CD4-positive, CD25-positive, alpha-beta regulatory T cell (primary cell): ENCODE measurements around the gene BPIFA3. TPM values are rescaled to one million over a fixed set of nuclear protein-coding genes. Genes with fewer than 3 reads are reported as not detected.

Source experiments
- ATAC-seq, 2 donors: fragments of 150-1000 bp; cut with Tn5 transposase; one replicate each; pipeline ENCODE4 v1.10.0; 2021; ENCODE audit warnings: low read depth in 2 of 2, moderate number of reproducible peaks in 2 of 2, moderate library complexity in 1 of 2
- DNase-seq, 3 donors: peaks; one replicate each; pipeline versions ENCODE4 v3.0.0 to v3.0.0-alpha.2; 2012 to 2022; ENCODE audit warnings: mixed read lengths in 1 of 3
- H3K27ac ChIP-seq: one replicate; pipeline ENCODE4 v1.7.0; 2013; ENCODE audit warnings: mild to moderate bottlenecking, low read length; ENCODE audit not compliant: insufficient read depth, poor library complexity, severe bottlenecking
- H3K27me3 ChIP-seq: one replicate; pipeline ENCODE4 v1.7.0; 2013; ENCODE audit warnings: low read length; ENCODE audit not compliant: control insufficient read depth, insufficient read depth
- H3K36me3 ChIP-seq: one replicate; pipeline ENCODE4 v1.7.0; 2013; ENCODE audit warnings: mild to moderate bottlenecking, low read length, moderate library complexity; ENCODE audit not compliant: control insufficient read depth, insufficient read depth
- H3K4me1 ChIP-seq: 2 replicates; pipeline ENCODE4 v1.7.0; 2013; ENCODE audit warnings: mild to moderate bottlenecking, low read length; ENCODE audit not compliant: insufficient read depth, control insufficient read depth, poor library complexity, severe bottlenecking
- H3K4me3 ChIP-seq: one replicate; pipeline ENCODE4 v1.7.0; 2013; ENCODE audit warnings: low read depth, mild to moderate bottlenecking, low read length, moderate library complexity
- H3K9me3 ChIP-seq, 2 experiments: 1 replicate in 1 of 2; 2 replicates in 1 of 2; pipeline ENCODE4 v1.7.0; 2013; ENCODE audit warnings: low read length in 2 of 2, mild to moderate bottlenecking in 1 of 2, moderate library complexity in 1 of 2; ENCODE audit not compliant: control insufficient read depth in 2 of 2
- H3K27ac Mint-ChIP-seq, 3 donors: one replicate each; pipeline ENCODE4 v1.8.0; 2020 to 2022; ENCODE audit warnings: mild to moderate bottlenecking in 3 of 3, mixed read lengths in 3 of 3, moderate library complexity in 2 of 3
- H3K27me3 Mint-ChIP-seq: one replicate; pipeline ENCODE4 v1.8.0; 2022; ENCODE audit warnings: mild to moderate bottlenecking, mixed read lengths
- H3K36me3 Mint-ChIP-seq: one replicate; pipeline ENCODE4 v1.8.0; 2020; ENCODE audit warnings: mixed read lengths
- H3K4me1 Mint-ChIP-seq, 4 donors: one replicate each; pipeline ENCODE4 v1.8.0; 2020 to 2022; ENCODE audit warnings: mixed read lengths in 4 of 4, mild to moderate bottlenecking in 1 of 4
- H3K4me3 Mint-ChIP-seq, 4 donors: one replicate each; pipeline ENCODE4 v1.8.0; 2020 to 2022; ENCODE audit warnings: mild to moderate bottlenecking in 4 of 4, mixed read lengths in 4 of 4, moderate library complexity in 3 of 4
- H3K9me3 Mint-ChIP-seq, 7 donors: one replicate each; pipeline ENCODE4 v1.8.0; 2020 to 2022; ENCODE audit warnings: mixed read lengths in 7 of 7, mild to moderate bottlenecking in 3 of 7, moderate library complexity in 2 of 7
- polyA plus RNA-seq, 4 donors: library from polyadenylated mRNA; unstranded; fragments of 300-500 nt; fragmentation: Illumina TruSeq; gene quantifications; one replicate each; pipeline ENCODE4 v1.2.3, GENCODE V29; 2021
- total RNA-seq: library from RNA; stranded (reverse); gene quantifications from one replicate; pipeline ENCODE4 v1.2.3, GENCODE V29; 2022

BPIFA3 gene
- total and polyA plus RNA-seq, 5 donors from 2014 or later: not detected

- H3K4me3 Mint-ChIP-seq: no peak overlapping the region
- H3K36me3 ChIP-seq: no peaks in the 10 kb centered on the region
- H3K36me3 Mint-ChIP-seq: no peaks in the 10 kb centered on the region
- H3K27ac Mint-ChIP-seq: no peak overlapping the region
- H3K9me3 Mint-ChIP-seq: peaks cover 0 to 3% (median 0%) of the 10 kb centered on the region in 7 donors
- no peak overlapping the region for H3K4me3 ChIP-seq
- DNase-seq (no peak), ATAC-seq (no peak)
- H3K27me3 Mint-ChIP-seq: peaks cover 25% of the 10 kb centered on the region
- no peak overlapping the region for H3K27ac ChIP-seq
- H3K27me3 ChIP-seq: peaks cover 13% of the 10 kb centered on the region
- no peaks in the 10 kb centered on the region for H3K4me1 Mint-ChIP-seq
- H3K4me1 ChIP-seq: no peaks in the 10 kb centered on the region
- H3K9me3 ChIP-seq: no peaks in the 10 kb centered on the region
Observed at GRCh38 chr20:33267701-33268100, 50.5 kb downstream of the BPIFA3 start.

DNA sequence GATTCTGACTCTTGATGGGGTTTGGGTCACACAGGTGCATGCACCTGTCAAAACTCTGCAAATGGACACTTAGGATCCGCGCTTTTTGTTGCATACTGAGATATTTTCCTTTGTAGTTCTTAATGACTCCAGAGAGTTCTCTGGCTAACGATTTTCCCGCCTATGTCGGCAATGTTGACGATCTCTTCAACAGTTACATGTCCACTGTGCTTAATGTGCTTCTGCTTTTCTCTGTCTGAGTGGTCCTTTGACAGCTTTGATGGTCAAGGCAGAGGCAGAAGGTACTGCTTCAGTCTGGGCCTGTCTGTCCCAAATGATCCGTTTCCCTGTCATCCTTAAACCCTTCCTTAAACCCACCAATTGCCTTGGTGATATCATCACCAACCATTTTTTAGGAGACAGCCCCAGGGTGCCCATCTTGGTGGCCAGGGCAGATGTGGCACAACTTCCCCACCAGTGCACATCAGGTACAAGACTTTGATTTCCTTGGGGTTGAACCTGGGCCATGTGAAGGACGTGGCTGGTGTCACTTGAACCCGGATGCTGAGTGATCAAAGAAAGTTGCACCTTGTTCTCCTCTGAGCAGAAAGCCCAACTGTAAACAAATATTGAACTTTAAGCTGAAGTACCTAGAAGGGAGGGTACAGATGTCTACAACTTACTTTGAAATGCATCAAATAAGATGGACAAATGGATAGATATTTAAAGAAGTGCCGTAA is 55.2 kb downstream of the BPIFA3 start:
- no peaks in the 10 kb centered on the region for H3K36me3 Mint-ChIP-seq
- Histone ChIP-seq H3K4me3 (no peak overlapping the region), H3K9me3 (no peaks in the 10 kb centered on the region), H3K27me3 (peaks cover 5% of the 10 kb centered on the region), H3K4me1 (no peaks in the 10 kb centered on the region), H3K27ac (no peak overlapping the region), H3K36me3 (no peaks in the 10 kb centered on the region)
- peaks cover 19% of the 10 kb centered on the region for H3K27me3 Mint-ChIP-seq
- DNase-seq (no peak), ATAC-seq (no peak)
- no peak overlapping the region for H3K27ac Mint-ChIP-seq
- peaks cover 0 to 2% (median 0%) of the 10 kb centered on the region in 7 donors for H3K9me3 Mint-ChIP-seq
- H3K4me3 Mint-ChIP-seq: no peak overlapping the region
- H3K4me1 Mint-ChIP-seq: no peaks in the 10 kb centered on the region

DNA sequence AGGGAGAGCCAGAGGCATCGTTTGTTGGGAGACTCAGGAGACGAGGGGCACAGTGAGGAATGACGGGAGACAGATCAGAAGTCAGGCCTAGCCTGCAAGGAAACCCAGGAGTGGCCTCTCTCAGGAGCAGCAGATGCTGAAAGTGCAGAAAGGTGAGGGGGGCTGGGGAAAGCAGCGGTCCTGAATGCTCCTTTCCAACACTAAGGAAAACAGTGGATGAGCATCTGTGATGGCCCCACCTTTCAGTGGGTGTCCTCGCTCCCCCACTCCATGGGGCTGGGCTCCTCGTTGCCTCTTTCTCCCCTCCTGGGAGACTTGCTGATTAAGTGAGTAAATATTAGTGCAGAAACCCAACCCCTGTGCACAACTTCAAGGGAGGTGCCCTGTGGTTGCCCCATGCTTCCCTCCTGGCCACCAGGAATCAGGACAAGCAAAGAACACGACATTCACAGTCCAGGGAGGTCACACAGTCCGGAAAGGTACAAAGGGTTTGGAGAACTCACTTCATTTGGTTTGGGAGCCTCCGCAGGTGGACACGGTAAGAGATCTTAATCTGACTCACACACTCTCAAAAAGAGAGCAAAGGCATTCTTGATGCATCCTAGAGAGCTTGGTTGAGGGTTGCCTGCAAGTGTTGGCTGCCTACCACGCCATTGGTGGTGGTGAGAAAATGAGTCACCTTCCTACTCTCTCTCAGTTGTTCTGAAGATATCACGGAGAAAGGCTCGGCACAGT is 56.1 kb downstream of the BPIFA3 start:
- H3K36me3 Mint-ChIP-seq: no peaks in the 10 kb centered on the region
- Histone ChIP-seq H3K36me3 (no peaks in the 10 kb centered on the region), H3K9me3 (no peaks in the 10 kb centered on the region), H3K27ac (no peak overlapping the region), H3K4me3 (no peak overlapping the region), H3K4me1 (no peaks in the 10 kb centered on the region), H3K27me3 (peaks cover 5% of the 10 kb centered on the region)
- ATAC-seq (no peak), DNase-seq (no peak)
- peaks cover 9% of the 10 kb centered on the region for H3K27me3 Mint-ChIP-seq
- H3K4me1 Mint-ChIP-seq: no peaks in the 10 kb centered on the region
- H3K9me3 Mint-ChIP-seq: peaks cover 0 to 2% (median 0%) of the 10 kb centered on the region in 7 donors
- no peak overlapping the region for H3K4me3 Mint-ChIP-seq
- no peak overlapping the region for H3K27ac Mint-ChIP-seq

DNA sequence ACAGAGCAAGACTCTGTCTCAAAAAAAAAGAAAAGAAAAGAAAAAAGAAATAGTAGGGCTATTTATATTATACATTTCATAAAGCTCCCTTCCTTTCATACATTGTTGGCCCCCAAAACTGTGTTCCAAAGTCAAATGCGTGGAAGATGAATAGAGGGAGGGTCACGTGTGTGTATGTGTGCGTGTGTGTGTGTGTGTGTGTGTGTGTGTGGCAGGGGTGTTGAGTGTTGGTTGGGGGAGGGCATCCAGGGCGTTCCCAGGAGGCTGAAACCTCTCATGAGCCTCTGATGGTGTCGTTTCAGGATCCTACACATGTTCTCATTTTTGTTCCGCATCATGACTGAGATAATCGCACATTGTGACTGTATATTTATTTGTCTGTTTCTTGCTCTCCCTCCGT is 58.1 kb downstream of the BPIFA3 start:
- Mint-ChIP-seq H3K27me3 (peaks cover 9% of the 10 kb centered on the region), H3K27ac (no peak overlapping the region), H3K36me3 (no peaks in the 10 kb centered on the region), H3K9me3 (peaks cover 0 to 2% (median 0%) of the 10 kb centered on the region in 7 donors), H3K4me3 (no peak overlapping the region), H3K4me1 (no peaks in the 10 kb centered on the region)
- H3K9me3 ChIP-seq: no peaks in the 10 kb centered on the region
- DNase-seq (no peak), ATAC-seq (no peak)
- no peaks in the 10 kb centered on the region for H3K27me3 ChIP-seq
- no peaks in the 10 kb centered on the region for H3K4me1 ChIP-seq
- no peaks in the 10 kb centered on the region for H3K36me3 ChIP-seq
- H3K27ac ChIP-seq: no peak overlapping the region
- H3K4me3 ChIP-seq: no peak overlapping the region

DNA sequence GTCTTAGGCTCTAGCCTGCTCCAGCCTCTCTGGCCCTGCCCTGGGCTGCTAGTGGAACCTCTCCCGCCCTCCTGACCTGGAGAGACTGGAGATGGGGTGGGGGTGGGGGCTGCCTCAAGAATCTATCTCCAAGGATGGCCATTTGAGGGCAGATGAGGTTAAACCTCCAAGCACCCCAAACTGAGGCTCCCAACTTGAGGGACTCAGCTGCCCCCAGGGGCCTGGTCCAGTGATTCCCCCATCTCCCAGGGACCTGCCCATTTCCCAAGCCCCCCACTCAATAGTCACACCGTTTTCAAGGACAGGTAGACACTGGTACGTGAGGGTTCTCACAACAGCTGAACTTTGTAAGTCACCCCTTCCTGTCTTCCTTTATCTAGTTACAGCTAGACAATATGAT is 58.7 kb downstream of the BPIFA3 start:
- no peaks in the 10 kb centered on the region for H3K36me3 Mint-ChIP-seq
- Histone ChIP-seq H3K36me3 (no peaks in the 10 kb centered on the region), H3K9me3 (no peaks in the 10 kb centered on the region), H3K4me3 (no peak overlapping the region), H3K27me3 (no peaks in the 10 kb centered on the region), H3K27ac (no peak overlapping the region), H3K4me1 (no peaks in the 10 kb centered on the region)
- H3K27ac Mint-ChIP-seq: no peak overlapping the region
- no peak overlapping the region for H3K4me3 Mint-ChIP-seq
- DNase-seq: no peak
- no peak for ATAC-seq
- H3K9me3 Mint-ChIP-seq: peaks cover 0 to 2% (median 0%) of the 10 kb centered on the region in 7 donors
- peaks cover 9% of the 10 kb centered on the region for H3K27me3 Mint-ChIP-seq
- H3K4me1 Mint-ChIP-seq: no peaks in the 10 kb centered on the region

- Histone ChIP-seq H3K4me1 (no peaks in the 10 kb centered on the region), H3K9me3 (no peaks in the 10 kb centered on the region), H3K27ac (no peak overlapping the region), H3K4me3 (no peak overlapping the region), H3K27me3 (no peaks in the 10 kb centered on the region), H3K36me3 (no peaks in the 10 kb centered on the region)
- H3K9me3 Mint-ChIP-seq: peaks cover 0 to 2% (median 0%) of the 10 kb centered on the region in 7 donors
- DNase-seq: no peak
- peaks cover 8% of the 10 kb centered on the region for H3K27me3 Mint-ChIP-seq
- H3K27ac Mint-ChIP-seq: peak overlapping the region in 1 of 3 donors; percentile 72
- no peak overlapping the region for H3K4me3 Mint-ChIP-seq
- H3K36me3 Mint-ChIP-seq: no peaks in the 10 kb centered on the region
- no peaks in the 10 kb centered on the region for H3K4me1 Mint-ChIP-seq
- ATAC-seq: no peak
Observed at GRCh38 chr20:33276303-33277113, 59.4 kb downstream of the BPIFA3 start.
